Renal cortex interstitium (tissue), 11 donors: ENCODE results near the gene HACE1. TPM values are rescaled to one million over a fixed set of nuclear protein-coding genes. Genes with fewer than 3 reads are reported as not detected.
"Not testable (repeated sequence)": the region's sequence is repeated elsewhere in the genome, so short reads cannot be mapped to it uniquely, and the experiment has no call there.

Experiments
- DNase-seq, 11 donors: peaks; one replicate each; pipeline ENCODE4 v3.0.0-alpha.2; 2013; ENCODE audit warnings: low read depth in 9 of 11, low spot score in 4 of 11; ENCODE audit errors: extremely low read depth in 1 of 11
- polyA plus RNA-seq, 3 donors: library from polyadenylated mRNA; unstranded; fragments of 120-200 nt; gene quantifications; one replicate each; pipeline ENCODE4 v1.2.1, GENCODE V29; 2013; ENCODE audit not compliant: insufficient read length in 3 of 3

Gene HACE1
- polyA plus RNA-seq, 3 donors, result 19.8 to 23.2 (median 21.7) TPM

DNA sequence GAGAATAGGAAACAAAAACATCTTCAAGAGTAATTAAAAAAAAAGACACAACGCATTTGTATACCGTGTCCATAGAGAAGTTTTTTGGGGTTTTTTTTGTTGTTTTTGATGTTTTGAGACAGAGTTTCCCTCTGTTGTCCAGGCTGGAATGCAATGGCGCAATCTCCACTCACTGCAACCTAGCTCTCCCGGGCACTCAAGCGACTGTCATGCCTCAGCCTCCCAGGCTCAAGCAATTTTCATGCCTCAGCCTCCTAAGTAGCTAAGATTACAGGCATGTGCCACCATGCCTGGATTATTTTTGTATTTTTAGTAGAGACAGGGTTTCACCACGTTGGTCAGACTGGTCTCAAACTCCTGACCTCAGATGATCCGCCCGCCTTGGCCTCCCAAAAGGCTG lies 12.0 kb downstream of the HACE1 start:
- not testable (repeated sequence) for DNase-seq

DNA sequence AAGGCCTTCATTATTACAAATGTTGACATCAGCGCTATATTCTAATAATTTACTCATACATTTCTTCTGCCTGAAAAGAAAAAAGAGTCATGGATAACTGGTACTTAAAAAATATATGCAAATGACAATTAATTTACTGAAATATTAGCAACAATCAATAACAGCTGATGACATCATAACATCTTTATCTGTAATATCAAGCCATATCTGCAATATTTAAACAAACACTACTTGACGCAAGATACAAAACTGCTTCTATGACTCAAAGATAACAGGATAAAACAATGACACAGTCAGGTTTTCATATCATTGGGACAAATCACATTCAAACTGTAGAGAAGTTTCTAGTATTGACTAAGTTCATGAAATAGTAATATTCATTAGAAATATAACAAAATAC lies 16.5 kb downstream of the HACE1 start:
- DNase-seq, result no peak

- no peak for DNase-seq
These were observed 22.6 kb downstream of the HACE1 start for GRCh38 chr6:104837158-104837557.

DNA sequence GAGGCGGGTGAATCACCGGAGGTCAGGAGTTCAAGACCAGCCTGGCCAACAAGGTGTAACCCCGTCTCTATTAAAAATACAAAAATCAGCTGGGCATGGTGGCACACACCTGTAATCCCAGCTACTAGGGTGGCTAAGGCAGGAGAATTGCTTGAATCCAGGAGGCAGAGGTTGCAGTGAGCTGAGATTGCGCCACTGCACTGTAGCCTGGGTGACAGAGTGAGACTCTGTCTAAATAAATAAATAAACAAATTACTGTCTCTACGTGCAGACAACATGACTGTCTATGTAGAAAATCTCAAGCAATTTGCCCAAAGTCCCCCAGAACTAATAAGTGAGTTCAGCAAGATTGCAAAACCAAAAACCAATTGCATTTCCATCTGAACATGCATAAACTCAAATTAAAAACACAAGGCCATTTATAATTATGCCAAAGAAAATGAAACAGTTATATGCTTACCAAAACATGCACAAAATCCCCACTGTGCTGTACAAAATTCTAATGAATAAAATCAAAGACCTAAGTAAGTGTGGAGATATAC lies 23.2 kb downstream of the HACE1 start:
- not testable (repeated sequence) for DNase-seq

- DNase-seq, result no peak
These were observed 23.9 kb downstream of the HACE1 start for GRCh38 chr6:104835782-104836181.

DNA sequence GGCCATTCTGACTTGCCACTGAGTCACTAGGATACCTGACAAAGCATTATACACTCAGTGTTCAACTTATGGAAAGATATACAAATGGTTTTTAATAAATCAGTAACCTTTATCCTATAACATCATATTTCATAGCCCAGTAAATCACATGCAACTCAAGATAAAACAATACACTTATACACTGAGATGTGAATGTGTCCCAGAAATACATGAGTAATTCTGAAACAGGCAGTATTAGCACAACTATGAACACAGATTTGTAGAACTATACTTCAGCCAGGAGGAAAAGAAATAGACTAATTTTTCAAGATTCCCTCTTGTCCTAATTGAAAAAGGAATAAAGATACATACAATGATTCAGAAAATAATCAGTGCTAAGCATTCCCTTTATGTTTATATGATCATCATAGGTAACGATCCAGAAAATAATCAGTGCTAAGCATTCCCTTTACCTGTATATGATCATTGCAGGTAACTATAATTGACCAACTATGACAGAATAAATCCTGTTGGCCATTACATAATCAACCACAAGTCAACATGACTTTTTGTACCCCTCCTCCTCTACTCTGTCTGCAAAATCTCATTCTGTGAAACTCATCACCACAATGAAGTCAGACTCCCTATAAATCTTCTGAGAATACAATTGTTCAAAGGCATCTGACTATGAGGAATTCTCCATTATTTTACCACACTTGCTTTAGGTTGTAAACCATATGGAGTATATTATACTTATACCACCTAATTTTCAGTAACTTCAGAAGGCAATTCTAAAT lies 30.3 kb downstream of the HACE1 start:
- no peak for DNase-seq

- DNase-seq, result no peak
These were observed 31.2 kb downstream of the HACE1 start for GRCh38 chr6:104828478-104828877.

- DNase-seq, result not testable (repeated sequence)
These were observed 38.9 kb downstream of the HACE1 start for GRCh38 chr6:104820820-104821219.

DNA sequence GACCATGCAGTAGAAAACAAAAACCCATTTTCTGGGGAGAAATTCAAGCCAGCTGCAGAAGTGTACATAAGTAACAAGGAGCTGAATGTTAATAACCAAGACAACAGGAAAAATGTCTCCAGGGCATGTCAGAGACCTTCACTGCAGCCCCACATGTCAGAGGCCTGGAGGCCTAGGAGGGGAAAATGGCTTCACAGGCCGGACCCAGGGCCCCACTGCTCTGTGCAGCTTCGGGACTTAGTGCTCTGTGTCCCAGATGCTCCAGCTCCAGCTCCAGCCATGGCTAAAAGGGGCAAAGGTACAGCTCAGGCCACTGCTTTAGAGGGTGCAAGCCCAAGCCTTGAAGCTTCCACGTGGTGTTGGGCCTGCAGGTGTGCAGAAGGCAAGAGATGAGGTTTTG lies 43.6 kb downstream of the HACE1 start:
- DNase-seq, result no peak

GRCh38 chr6:104814743-104815142 lies 45.0 kb downstream of the HACE1 start:
- no peak for DNase-seq

DNA sequence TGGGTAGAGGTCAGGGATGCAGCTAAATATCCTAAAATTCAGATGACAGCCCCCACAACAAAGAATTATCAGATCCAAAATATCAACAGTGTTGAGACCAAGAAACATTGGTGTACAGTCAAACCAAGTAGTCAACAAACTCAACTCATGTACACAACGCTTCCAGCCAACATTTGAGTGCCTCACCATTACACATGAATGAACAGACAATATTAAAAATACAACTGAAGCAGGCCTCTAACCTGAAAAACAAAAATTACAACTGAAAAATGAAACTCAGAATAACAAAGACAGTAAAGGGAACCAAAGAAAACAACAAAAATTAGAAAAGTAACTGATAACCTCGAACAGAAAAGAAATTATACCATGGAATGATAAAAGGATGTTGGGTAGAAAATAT lies 46.2 kb downstream of the HACE1 start:
- no peak for DNase-seq

DNA sequence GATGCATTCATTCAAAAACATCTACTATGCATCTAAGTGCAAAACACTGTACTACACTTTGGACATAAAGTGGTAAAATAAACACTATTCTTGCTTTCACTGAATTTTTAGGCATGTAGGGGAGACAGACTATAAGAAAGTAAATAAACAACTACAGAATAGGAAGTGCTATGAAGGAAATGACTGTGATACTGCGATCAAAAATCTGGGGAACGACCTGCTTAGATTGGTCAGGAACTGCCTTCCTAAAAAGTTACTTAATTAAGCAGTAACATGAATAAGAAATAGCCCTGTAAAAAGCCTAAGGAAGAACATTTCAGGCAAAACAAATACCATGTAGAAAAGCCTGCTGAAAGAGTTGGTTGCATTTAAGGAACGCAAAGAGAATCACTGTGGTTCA lies 50.6 kb downstream of the HACE1 start:
- no peak for DNase-seq

GRCh38 chr6:104805335-104805734 lies 54.4 kb downstream of the HACE1 start:
- DNase-seq, result not testable (repeated sequence)

- DNase-seq, result no peak
These were observed 60.5 kb downstream of the HACE1 start for GRCh38 chr6:104799134-104799657.

- DNase-seq, result no peak
These were observed 63.5 kb downstream of the HACE1 start for GRCh38 chr6:104796031-104796785.

DNA sequence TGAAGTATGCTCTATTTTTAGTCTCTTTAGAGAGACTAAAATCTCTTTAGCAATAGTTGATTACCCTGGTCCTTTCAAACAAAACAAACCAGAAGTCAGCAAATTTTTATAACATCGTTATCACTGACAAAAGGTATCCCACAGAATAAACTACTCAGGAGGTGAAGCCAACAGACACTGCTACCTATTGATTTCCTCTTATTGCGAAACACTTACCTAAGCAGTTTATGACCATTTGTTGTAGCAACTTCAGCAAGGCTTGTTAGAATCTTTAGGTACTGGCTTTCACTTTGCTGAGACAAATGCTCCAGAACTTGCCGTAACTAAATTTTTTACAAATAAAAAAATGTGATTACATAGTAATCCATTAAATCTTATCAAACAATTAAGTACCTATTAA lies 64.4 kb downstream of the HACE1 start:
- DNase-seq, result no peak

DNA sequence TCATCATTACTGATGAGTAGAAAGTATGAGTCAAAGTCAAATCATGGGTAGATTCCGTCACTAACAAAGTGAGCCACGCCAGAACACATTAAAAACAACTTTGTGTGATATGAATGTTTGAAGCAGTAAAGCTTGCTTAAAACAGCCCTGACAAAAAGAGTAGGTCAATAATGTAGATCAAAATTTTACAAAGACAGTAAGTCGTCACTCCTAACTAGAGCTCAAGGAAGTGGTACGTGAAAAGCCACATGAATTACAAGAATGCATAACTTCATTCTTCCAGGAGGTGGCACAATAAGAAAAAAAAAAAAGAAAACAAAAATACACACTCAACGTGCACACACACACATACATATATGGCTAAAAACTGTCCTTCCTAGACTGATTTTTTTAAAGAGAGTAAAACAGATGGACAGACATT lies 69.9 kb downstream of the HACE1 start:
- DNase-seq, result peak in 1 of 11 donors; percentile 2

GRCh38 chr6:104788400-104788799 lies 71.3 kb downstream of the HACE1 start:
- no peak for DNase-seq

GRCh38 chr6:104787305-104787704 lies 72.4 kb downstream of the HACE1 start:
- DNase-seq, result no peak

DNA sequence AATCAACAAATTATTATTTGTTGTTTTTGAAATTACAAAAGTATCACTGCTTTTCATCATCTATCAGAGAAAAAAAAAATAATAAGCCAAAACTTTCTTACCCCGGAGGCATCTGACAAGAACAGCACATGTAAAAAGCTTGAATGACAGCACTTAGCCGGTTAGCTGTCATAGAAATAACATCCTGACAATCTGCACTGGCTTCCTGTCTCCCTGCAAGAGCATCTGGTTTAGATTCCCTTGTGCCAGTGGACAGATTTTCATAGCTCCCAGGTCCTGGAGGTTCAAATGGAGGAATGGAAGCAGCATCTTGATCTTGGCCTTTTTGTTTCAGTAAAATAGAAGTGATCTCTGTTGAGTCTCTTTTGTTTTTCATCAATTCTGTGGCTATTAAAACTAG lies 74.8 kb downstream of the HACE1 start:
- no peak for DNase-seq
